Measurements from ENCODE around the gene PLEKHA5.
"Not testable (repeated sequence)": the region's sequence is repeated elsewhere in the genome, so short reads cannot be mapped to it uniquely, and the experiment has no call there.

The PLEKHA5 gene

GRCh38 chr12:19227190-19227879 lies 97.8 kb downstream of the PLEKHA5 start:
- no peak for DNase-seq (ENCODE audit: low read depth in 1 of 2, low spot score in 1 of 2)

GRCh38 chr12:19227880-19228210 lies 98.3 kb downstream of the PLEKHA5 start:
- DNase-seq (ENCODE audit: low read depth in 1 of 2, low spot score in 1 of 2), result no peak

GRCh38 chr12:19229021-19229420 lies 99.5 kb downstream of the PLEKHA5 start:
- DNase-seq (ENCODE audit: low read depth in 1 of 2, low spot score in 1 of 2), result not testable (repeated sequence)

GRCh38 chr12:19230299-19230866 lies 100.8 kb downstream of the PLEKHA5 start:
- no peak for DNase-seq (ENCODE audit: low read depth in 1 of 2, low spot score in 1 of 2)

GRCh38 chr12:19230896-19231295 lies 101.4 kb downstream of the PLEKHA5 start:
- DNase-seq (ENCODE audit: low read depth in 1 of 2, low spot score in 1 of 2), result no peak

GRCh38 chr12:19234171-19234704 lies 104.7 kb downstream of the PLEKHA5 start:
- DNase-seq (ENCODE audit: low read depth in 1 of 2, low spot score in 1 of 2), result no peak

- no peak for DNase-seq (ENCODE audit: low read depth in 1 of 2, low spot score in 1 of 2)
These were observed 105.7 kb downstream of the PLEKHA5 start for GRCh38 chr12:19234981-19235871.

- no peak for DNase-seq (ENCODE audit: low read depth in 1 of 2, low spot score in 1 of 2)
These were observed 107.1 kb downstream of the PLEKHA5 start for GRCh38 chr12:19236656-19237055.

GRCh38 chr12:19238540-19238939 lies 109.0 kb downstream of the PLEKHA5 start:
- no peak for DNase-seq (ENCODE audit: low read depth in 1 of 2, low spot score in 1 of 2)

- no peak for DNase-seq (ENCODE audit: low read depth in 1 of 2, low spot score in 1 of 2)
These were observed 109.6 kb downstream of the PLEKHA5 start for GRCh38 chr12:19239102-19239501.

GRCh38 chr12:19239616-19240234 lies 110.2 kb downstream of the PLEKHA5 start:
- DNase-seq (ENCODE audit: low read depth in 1 of 2, low spot score in 1 of 2), result no peak

GRCh38 chr12:19242581-19242980 lies 113.0 kb downstream of the PLEKHA5 start:
- no peak for DNase-seq (ENCODE audit: low read depth in 1 of 2, low spot score in 1 of 2)

- DNase-seq (ENCODE audit: low read depth in 1 of 2, low spot score in 1 of 2), result no peak
These were observed 114.0 kb downstream of the PLEKHA5 start for GRCh38 chr12:19243551-19243950.

GRCh38 chr12:19244312-19244711 lies 114.8 kb downstream of the PLEKHA5 start:
- DNase-seq (ENCODE audit: low read depth in 1 of 2, low spot score in 1 of 2), result no peak

- DNase-seq (ENCODE audit: low read depth in 1 of 2, low spot score in 1 of 2), result no peak
These were observed 115.6 kb downstream of the PLEKHA5 start for GRCh38 chr12:19245106-19245505.

- DNase-seq (ENCODE audit: low read depth in 1 of 2, low spot score in 1 of 2), result no peak
These were observed 116.1 kb downstream of the PLEKHA5 start for GRCh38 chr12:19245666-19246065.

GRCh38 chr12:19246933-19247332 lies 117.4 kb downstream of the PLEKHA5 start:
- no peak for DNase-seq (ENCODE audit: low read depth in 1 of 2, low spot score in 1 of 2)

- DNase-seq (ENCODE audit: low read depth in 1 of 2, low spot score in 1 of 2), result no peak
These were observed 119.5 kb downstream of the PLEKHA5 start for GRCh38 chr12:19248929-19249602.

- no peak for DNase-seq (ENCODE audit: low read depth in 1 of 2, low spot score in 1 of 2)
These were observed 122.1 kb downstream of the PLEKHA5 start for GRCh38 chr12:19251481-19252132.

- DNase-seq (ENCODE audit: low read depth in 1 of 2, low spot score in 1 of 2), result no peak
These were observed 130.6 kb downstream of the PLEKHA5 start for GRCh38 chr12:19260135-19260534.

Data from activated CD4-positive, alpha-beta T cell treated with anti-CD3 and anti-CD28 coated beads, Interleukin-2, amount 50 U/mL, for 24 hours (primary cell).